HG02973 (cell line): ENCODE results near the gene ARL5A.
A peak's percentile ranks its signal among the peaks of the same experiment; 100 is the strongest.

Source experiments
- ATAC-seq: cut with Tn5 transposase; IDR thresholded peaks from one replicate; pipeline ENCODE4 v1.9.1; 2021; ENCODE audit warnings: moderate library complexity; ENCODE audit not compliant: unreplicated experiment

Gene ARL5A

DNA sequence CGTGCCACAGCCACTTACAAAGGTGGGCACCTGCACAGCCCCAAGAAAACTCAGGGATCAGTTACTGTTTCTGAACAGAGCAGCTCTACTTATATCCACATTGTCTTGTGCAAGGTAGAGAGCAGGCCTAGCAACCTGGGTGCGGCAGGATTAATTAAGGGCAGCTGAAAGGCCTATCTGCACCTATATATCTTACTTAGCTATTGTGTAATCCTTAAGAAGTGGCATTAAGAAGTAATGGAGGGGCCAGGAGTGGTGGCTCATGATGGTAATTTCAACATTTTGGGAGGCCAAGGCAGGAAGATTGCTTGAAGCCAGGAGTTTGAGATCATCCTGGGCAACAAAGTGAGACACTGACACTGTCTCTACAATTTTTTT is 12.8 kb upstream of the ARL5A start:
- ATAC-seq: no peak

DNA sequence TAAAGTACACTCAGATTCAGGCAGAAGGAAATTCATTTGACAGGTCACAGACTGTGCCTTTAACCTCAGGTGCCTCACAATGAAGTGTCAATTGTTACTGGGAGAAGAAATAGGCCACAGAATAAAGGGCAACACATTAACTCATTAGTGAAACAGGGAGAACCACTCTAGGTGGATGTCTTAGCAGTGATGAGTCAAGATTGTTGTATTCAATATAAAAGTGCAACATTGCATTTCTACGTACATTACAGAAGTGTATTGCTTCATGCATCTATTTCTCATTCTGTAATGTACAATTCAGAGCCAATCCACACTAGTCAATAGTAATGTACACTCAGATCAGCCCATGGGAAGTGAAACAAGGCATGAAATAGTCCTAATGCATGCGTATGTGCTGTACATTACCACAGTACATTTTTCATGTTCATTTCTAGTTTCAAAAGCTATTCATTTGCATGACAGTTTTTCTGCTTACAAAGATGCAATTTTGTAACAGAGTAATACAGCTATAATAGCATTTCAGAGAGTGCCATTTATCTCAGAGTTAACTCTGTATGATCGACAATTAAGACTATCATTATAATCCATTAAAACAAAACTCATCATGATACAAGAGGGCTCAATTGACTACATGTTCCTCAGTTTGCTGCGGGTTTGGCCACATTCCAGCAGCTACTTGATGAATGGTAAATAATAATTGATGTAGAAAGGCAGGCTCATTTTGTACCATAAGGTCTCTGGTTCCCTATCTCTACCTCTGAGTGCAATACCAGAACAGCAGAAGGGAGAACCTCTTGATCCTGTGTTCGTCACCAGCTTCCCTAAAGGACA is 12.2 kb upstream of the ARL5A start:
- ATAC-seq: peak; percentile 99

GRCh38 chr2:151837926-151838325 is 9.7 kb upstream of the ARL5A start:
- no peak for ATAC-seq

- ATAC-seq: peak; percentile 48
These were observed 5.8 kb upstream of the ARL5A start for GRCh38 chr2:151833984-151834383.

DNA sequence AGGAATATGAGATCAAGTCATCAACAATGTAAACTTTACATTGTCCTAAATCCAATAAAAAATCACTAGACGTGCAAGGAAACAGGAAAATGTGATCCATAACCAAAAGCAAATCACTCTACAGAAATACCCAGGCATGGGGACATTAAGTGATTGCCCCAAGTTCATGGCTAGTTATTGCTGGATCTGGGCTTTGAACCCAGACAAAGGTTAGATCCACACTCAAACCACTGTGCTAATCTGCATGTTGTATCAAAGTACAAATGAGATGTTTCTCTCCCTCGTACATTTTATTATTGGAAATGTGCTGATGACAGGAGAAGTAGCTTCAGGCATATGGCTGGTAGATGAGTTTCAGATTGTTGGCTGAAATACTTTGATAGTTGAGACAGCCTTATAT is 2.7 kb upstream of the ARL5A start:
- no peak for ATAC-seq

DNA sequence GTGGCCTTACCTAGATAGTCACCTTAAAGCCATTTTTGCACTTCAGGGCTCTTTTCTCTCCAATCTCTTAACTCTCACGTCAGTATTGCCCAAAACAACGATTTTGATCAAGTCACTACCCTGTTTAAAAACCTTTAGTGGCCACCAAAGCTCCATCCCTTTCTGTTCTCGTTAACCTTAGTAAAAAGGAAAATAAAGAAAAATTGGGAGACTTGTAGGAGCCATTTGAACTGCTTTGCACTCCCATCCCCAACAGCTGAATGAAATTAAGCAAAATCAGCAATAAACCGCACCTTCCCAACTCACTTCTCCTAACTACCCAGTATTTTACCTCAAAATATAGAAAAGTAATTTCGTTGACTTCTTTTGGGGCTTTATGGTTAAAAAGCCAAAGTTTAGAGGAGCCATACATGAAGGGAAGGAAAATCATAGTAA is 686 bp upstream of the ARL5A start:
- no peak for ATAC-seq

DNA sequence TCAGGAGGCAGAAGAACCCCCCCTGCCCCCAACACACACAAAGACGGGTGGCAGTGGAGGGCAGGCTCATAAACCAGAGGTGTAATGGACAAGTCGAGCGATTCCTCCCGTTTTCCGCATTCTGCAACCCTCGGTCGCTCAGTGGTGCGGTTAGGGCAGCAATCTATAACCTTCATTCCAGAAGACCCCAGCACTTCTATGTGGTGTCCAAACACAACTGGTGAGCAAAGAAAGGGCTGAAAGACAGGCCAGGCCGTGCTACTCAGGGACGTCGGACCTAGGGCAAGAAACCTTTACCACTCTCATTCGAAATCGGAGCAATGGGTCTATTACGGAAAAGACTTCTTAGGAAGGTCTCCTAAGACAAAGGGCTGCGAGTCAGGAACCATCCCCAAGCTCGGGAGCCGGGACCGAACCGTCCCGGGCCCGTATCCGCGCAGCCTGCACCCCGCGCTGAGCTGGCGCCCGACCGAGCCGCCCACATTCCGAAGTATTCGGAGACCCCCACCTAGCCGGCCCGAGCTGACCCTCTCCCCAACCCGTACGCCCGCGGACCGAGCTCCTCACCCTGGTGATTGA is 568 bp downstream of the ARL5A start:
- ATAC-seq: peak; percentile 25

GRCh38 chr2:151826737-151827157 is 1.5 kb downstream of the ARL5A start:
- ATAC-seq: no peak

DNA sequence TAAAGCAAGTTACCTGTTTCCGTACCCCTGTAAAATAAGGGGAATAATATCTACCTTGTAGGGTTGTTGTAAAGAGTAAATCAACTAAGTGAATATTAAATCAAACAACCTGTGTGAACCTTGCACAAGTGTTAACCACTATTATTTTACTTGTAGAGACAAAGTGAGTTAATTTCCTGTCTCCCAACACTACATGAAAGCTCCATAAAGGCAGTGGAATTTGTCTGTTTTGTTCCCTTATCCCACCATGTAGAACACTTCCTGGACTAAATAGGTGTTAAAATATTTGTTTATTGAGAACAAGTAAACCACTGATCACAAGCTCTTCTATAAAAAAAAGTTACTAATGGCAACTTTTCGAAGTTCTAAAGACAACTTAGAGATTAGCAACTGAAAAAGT is 3.3 kb downstream of the ARL5A start:
- ATAC-seq: no peak

- no peak for ATAC-seq
These were observed 4.6 kb downstream of the ARL5A start for GRCh38 chr2:151823651-151824050.

- ATAC-seq: peak; percentile 47
These were observed 8.3 kb downstream of the ARL5A start for GRCh38 chr2:151819920-151820319.

GRCh38 chr2:151817929-151818328 is 10.3 kb downstream of the ARL5A start:
- ATAC-seq: no peak

- no peak for ATAC-seq
These were observed 11.4 kb downstream of the ARL5A start for GRCh38 chr2:151816843-151817242.

DNA sequence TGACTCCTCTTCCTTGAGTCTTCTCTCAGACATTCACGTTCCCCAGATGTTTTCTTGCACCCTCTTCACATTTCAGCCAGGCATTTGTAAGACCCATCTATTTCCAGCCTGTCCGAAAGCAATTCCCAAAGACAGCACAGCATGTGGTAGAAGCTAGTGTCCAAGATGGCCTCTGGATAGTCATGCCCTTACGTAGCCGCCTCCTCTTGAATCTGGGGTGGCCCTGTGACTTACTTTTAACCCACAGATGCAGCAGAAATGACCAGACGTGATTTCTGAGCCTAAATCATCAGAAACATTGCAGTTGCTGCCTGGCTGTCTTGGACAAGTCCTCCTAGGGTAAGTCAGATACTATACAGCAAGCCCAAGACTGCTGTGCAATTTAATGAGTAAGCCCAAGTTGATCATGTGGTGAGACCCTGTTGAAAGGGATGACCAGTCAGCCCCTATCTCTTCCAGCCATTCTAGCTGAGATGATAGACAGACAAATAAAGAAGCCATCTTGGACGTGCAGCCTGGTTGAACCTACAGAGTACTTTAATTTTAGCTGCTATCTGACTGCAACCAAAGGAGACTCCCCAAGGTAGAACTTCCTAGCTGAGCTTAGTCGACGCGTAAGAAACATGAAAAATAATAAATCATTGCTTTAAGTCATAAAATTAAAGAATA is 12.3 kb downstream of the ARL5A start:
- ATAC-seq: no peak

- ATAC-seq: no peak
These were observed 17.7 kb downstream of the ARL5A start for GRCh38 chr2:151810489-151810888.

DNA sequence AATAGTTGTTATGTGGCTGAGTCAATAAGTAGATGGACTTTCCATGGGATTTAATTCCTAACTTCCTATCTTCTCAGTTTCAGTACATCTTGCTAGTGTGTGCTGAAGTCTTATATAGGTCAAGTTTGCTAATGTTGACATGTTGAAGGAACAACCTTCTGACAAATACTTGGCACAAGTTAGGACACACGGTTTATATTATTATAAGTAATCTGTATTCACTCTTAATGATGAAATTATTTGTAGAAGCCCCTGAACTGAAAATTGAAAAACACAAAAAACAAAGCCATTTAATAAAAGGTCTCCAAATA is 19.2 kb downstream of the ARL5A start:
- ATAC-seq: no peak

GRCh38 chr2:151808258-151809072 is 19.8 kb downstream of the ARL5A start:
- no peak for ATAC-seq

- no peak for ATAC-seq
These were observed 22.3 kb downstream of the ARL5A start for GRCh38 chr2:151805961-151806360.

DNA sequence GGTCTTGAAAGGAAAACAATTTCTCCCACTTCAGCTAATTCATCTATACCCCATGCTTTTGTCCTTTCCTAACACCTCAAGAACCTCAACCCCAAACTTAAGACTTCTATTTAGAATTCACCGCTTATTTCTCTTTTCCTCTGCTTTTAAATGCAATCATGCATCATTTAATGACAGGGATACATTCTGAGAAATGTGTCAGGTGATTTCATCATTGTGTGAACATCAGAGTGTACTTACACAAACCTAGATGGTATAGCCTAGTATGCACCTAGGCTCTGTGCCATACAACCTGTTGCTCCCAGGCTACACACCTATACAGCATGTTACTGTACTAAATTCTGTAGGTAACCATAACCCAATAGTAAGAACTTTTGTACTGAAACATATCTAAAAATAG is 22.9 kb downstream of the ARL5A start:
- no peak for ATAC-seq

- ATAC-seq: no peak
These were observed 24.4 kb downstream of the ARL5A start for GRCh38 chr2:151803811-151804210.

DNA sequence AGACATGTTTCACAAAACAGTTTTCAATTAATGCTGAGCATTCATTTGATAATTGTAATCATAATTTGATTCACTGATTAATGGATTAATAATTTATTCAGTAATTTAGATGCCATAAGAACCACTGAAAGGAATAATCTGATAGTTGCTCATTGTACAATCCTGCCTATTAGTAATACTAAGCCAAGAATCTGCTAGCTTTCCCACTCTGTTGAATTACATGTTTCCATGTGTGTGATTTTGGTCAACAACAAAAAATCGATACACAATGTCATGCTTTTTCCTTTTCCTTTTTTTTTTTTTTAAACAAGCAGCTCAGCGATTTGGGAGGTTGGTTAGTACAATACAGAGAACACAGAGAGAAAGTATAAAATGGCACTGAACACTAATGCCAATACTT is 25.9 kb downstream of the ARL5A start:
- ATAC-seq: no peak
